ENCODE data around the gene KCNQ4. TPM values are rescaled to one million over a fixed set of nuclear protein-coding genes. Genes with fewer than 3 reads are reported as not detected.

Gene KCNQ4
- total and polyA plus RNA-seq, 2 of the 13 experiments (the other 11 are each of a cell fraction or from before 2014, with no cell fraction given) = 0.02 to 0.09 TPM

DNA sequence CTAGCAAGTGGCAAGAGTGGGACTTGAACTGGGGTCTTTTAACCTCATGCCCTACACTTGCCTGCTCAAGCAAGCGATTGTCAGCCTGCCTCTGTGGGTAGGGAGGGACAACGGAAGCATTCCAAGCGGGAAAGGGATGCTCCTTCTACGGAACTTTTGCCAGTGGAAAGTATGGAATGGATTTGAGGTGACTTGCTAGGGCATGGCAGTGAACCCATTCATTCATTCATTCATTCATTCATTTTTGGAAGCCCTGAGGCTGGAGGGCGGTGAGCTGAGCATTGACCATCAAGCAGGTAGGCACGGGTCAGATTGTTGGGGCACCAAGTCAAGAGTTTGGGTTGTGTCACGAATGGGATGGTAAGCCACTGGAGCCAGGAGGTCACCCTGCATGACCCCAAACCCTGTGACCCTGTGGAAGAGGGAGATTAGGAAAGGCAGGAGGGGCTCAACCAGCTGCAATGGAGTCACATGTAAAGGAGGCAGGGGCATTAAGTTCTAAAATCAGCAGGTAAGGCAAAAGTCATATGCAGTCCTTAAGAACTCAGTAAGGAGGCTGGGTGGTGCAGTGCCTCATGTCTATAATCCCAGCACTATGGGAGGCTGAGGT lies 90.4 kb downstream of the KCNQ4 start (continued):
- TF ChIP-seq, protein P1, sequence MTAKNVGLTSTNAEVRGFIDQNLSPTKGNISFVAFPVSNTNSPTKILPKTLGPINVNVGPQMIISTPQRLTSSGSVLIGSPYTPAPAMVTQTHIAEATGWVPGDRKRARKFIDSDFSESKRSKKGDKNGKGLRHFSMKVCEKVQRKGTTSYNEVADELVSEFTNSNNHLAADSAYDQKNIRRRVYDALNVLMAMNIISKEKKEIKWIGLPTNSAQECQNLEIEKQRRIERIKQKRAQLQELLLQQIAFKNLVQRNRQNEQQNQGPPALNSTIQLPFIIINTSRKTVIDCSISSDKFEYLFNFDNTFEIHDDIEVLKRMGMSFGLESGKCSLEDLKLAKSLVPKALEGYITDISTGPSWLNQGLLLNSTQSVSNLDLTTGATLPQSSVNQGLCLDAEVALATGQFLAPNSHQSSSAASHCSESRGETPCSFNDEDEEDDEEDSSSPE (CRISPR knock-in tag; IDR thresholded peaks at IDR 0.05) = no peak
- TF ChIP-seq ZNF773 (CRISPR knock-in tag; IDR thresholded peaks at IDR 0.05; ENCODE audit: borderline replicate concordance) = no peak
- TF ChIP-seq ZNF678 (CRISPR knock-in tag; IDR thresholded peaks at IDR 0.05) = no peak

DNA sequence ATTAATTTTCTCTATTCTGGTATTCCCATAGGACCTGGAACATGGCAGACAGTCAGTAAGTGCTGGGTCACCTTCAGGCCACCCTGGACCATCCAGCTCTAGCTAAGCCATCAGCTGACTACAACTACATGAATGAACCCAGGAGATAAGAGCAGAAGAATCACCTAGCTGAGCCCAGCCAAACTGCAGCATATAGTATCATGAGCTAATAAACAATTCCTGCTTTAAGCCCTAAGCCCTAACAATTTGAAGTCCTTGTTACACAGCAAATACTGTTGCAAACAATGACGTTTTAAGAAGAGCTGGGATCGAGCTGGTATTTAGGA lies 92.8 kb downstream of the KCNQ4 start:
- no peak for ATAC-seq
- H3K27me3 ChIP-seq (ENCODE audit: control insufficient read depth in 1 of 2, insufficient read depth in 2 of 2, low read length in 2 of 2) = peaks cover under 1 to 4% of the 10 kb centered on the region in 2 experiments; a peak in 2 of 5 replicates

DNA sequence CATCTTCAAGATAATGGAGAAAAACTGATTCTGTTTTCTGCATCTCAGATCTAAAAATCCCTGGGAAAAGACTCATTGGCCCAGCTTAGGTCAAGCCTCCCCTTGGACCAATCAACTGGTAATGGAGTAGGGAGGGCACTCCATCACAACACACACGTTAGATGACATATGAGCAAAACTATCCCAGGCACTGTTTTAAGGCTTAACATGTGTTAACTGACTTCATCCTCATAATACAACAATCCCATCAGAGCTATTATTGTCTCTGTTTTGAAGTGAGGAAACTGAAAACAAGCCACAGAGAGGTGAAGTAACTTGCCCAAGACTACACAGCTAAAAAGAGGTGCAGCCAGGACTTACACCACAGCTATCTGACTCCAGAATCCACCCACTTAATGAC lies 93.3 kb downstream of the KCNQ4 start:
- no peak overlapping the region for H3K27ac ChIP-seq (ENCODE audit: extremely low read length, insufficient read depth, low read length)
- POLR2A ChIA-PET = interaction anchor here (0.8 to 1.9 kb wide), 3 partner anchors 14 to 62 kb away, joined by 3 to 11 read pairs (median 3); partner anchors contain the start of gene CITED4
- peaks cover 1 to 6% of the 10 kb centered on the region in 2 experiments; a peak in 2 of 5 replicates for H3K27me3 ChIP-seq (ENCODE audit: control insufficient read depth in 1 of 2, insufficient read depth in 2 of 2, low read length in 2 of 2)
- H3K9me3 ChIP-seq (ENCODE audit: low read length) = peaks cover 9% of the 10 kb centered on the region
- H3K36me3 ChIP-seq (replicated peaks in 1 of 2; ENCODE audit: control insufficient read depth in 1 of 2, insufficient read depth in 2 of 2, low read length in 2 of 2) = no peaks in the 10 kb centered on the region
- intact Hi-C loops (cut with micrococcal nuclease; ENCODE audit: unreplicated experiment) = no loop called here
- no peak for DNase-seq (ENCODE audit: low spot score)
- H3K4me2 ChIP-seq (ENCODE audit: low read depth, low read length) = no peak overlapping the region
- 60% methylated on average over 1 of the region's 1 CpG for whole genome bisulfite sequencing (ENCODE audit: low lambda C conversion rate)
- CTCF ChIA-PET (ENCODE audit: low intra/inter-chr PET ratio, low total read pairs) = no interaction called here
- ATAC-seq = no peak
- H2AFZ ChIP-seq (ENCODE audit: low read length) = no peak overlapping the region
- H3K9ac ChIP-seq (ENCODE audit: insufficient read depth, low read depth, low read length) = no peak overlapping the region
- 0 out of 2 replicates have a peak, but pooled peaks cover 7% of the 10 kb centered on the region for H3K4me1 ChIP-seq (ENCODE audit: insufficient read depth, low read length)
- BruUV-seq (replicated peaks) = no TSS peak
- no peak overlapping the region for H3K4me3 ChIP-seq (replicated peaks in 1 of 3; ENCODE audit: insufficient read depth in 1 of 3, low read depth in 2 of 3, low read length in 3 of 3)
- H3K79me2 ChIP-seq (ENCODE audit: insufficient read depth, low read length) = no peaks in the 10 kb centered on the region
- in situ Hi-C loops (cut with HindIII; ENCODE audit: extremely low pct_ligation_motif_present, low pct_unique_long_range_greater_than_20kb) = no loop called here
- FAIRE-seq = no peak
- no peaks in the 10 kb centered on the region for H4K20me1 ChIP-seq (ENCODE audit: insufficient read depth, low read length)
- no peak for TF ChIP-seq GATAD1 (CRISPR knock-in tag; IDR thresholded peaks at IDR 0.05)
- no peak for TF ChIP-seq SMAD1 (CRISPR knock-in tag; IDR thresholded peaks at IDR 0.05; ENCODE audit: borderline replicate concordance, low read depth)
- TF ChIP-seq, protein P2, sequence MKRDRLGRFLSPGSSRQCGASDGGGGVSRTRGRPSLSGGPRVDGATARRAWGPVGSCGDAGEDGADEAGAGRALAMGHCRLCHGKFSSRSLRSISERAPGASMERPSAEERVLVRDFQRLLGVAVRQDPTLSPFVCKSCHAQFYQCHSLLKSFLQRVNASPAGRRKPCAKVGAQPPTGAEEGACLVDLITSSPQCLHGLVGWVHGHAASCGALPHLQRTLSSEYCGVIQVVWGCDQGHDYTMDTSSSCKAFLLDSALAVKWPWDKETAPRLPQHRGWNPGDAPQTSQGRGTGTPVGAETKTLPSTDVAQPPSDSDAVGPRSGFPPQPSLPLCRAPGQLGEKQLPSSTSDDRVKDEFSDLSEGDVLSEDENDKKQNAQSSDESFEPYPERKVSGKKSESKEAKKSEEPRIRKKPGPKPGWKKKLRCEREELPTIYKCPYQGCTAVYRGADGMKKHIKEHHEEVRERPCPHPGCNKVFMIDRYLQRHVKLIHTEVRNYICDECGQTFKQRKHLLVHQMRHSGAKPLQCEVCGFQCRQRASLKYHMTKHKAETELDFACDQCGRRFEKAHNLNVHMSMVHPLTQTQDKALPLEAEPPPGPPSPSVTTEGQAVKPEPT (CRISPR knock-in tag; IDR thresholded peaks at IDR 0.05; ENCODE audit: low read depth) = no peak
- TF ChIP-seq NFE2 (CRISPR knock-in tag; IDR thresholded peaks at IDR 0.05) = no peak
- TF ChIP-seq ZNF589 (CRISPR knock-in tag; conservative IDR thresholded peaks at IDR 0.05) = no peak
- TF ChIP-seq ZNF773 (CRISPR knock-in tag; IDR thresholded peaks at IDR 0.05; ENCODE audit: borderline replicate concordance) = no peak
- TF ChIP-seq AGO2 (optimal IDR thresholded peaks at IDR 0.05; ENCODE audit: low read depth, low read length) = no peak
- no peak for TF ChIP-seq BRD4 (CRISPR knock-in tag; IDR thresholded peaks at IDR 0.05)
- no peak for TF ChIP-seq SOX13 (IDR thresholded peaks at IDR 0.05)
- TF ChIP-seq SOX13 (CRISPR knock-in tag; conservative IDR thresholded peaks at IDR 0.05 in 1 of 2, IDR thresholded peaks at IDR 0.05 in 1 of 2) = no peak
- TF ChIP-seq KLF15 (CRISPR knock-in tag; IDR thresholded peaks at IDR 0.05; ENCODE audit: borderline replicate concordance) = no peak

More for the DNA sequence above, 92.8 kb downstream of the KCNQ4 start:
- no peak overlapping the region for H3K27ac ChIP-seq (ENCODE audit: extremely low read length, insufficient read depth, low read length)
- H2AFZ ChIP-seq (ENCODE audit: low read length) = no peak overlapping the region
- H3K4me3 ChIP-seq (replicated peaks in 1 of 3; ENCODE audit: insufficient read depth in 1 of 3, low read depth in 2 of 3, low read length in 3 of 3) = no peak overlapping the region
- H3K36me3 ChIP-seq (replicated peaks in 1 of 2; ENCODE audit: control insufficient read depth in 1 of 2, insufficient read depth in 2 of 2, low read length in 2 of 2) = no peaks in the 10 kb centered on the region
- TF ChIP-seq MED8 (CRISPR knock-in tag; IDR thresholded peaks at IDR 0.05; ENCODE audit: insufficient replicate concordance) = no peak
- peak; percentile 100 for TF ChIP-seq ZNF331 (CRISPR knock-in tag; IDR thresholded peaks at IDR 0.05)
- TF ChIP-seq TAF15 (IDR thresholded peaks at IDR 0.05; ENCODE audit: low read depth, low read length, poor library complexity, severe bottlenecking) = no peak
- intact Hi-C loops (cut with micrococcal nuclease; ENCODE audit: unreplicated experiment) = no loop called here
- ChIA-PET CTCF (ENCODE audit: low intra/inter-chr PET ratio, low total read pairs) (no interaction called here), POLR2A (interaction anchor here (0.8 to 1.9 kb wide), 3 partner anchors 14 to 62 kb away, joined by 3 to 11 read pairs (median 3); partner anchors contain the start of gene CITED4)
- BruUV-seq (replicated peaks) = no TSS peak
- H3K4me2 ChIP-seq (ENCODE audit: low read depth, low read length) = no peak overlapping the region
- H3K4me1 ChIP-seq (ENCODE audit: insufficient read depth, low read length) = 0 out of 2 replicates have a peak, but pooled peaks cover 7% of the 10 kb centered on the region
- peaks cover 9% of the 10 kb centered on the region for H3K9me3 ChIP-seq (ENCODE audit: low read length)
- no peaks in the 10 kb centered on the region for H3K79me2 ChIP-seq (ENCODE audit: insufficient read depth, low read length)
- no peak overlapping the region for H3K9ac ChIP-seq (ENCODE audit: insufficient read depth, low read depth, low read length)
- no peak for FAIRE-seq
- no peaks in the 10 kb centered on the region for H4K20me1 ChIP-seq (ENCODE audit: insufficient read depth, low read length)
- in situ Hi-C loops (cut with HindIII; ENCODE audit: extremely low pct_ligation_motif_present, low pct_unique_long_range_greater_than_20kb) = no loop called here
- no peak for DNase-seq (ENCODE audit: low spot score)
- 21% methylated on average over 2 of the region's 2 CpGs for WGBS (ENCODE audit: low lambda C conversion rate)

All from HepG2 (cell line).